ENCODE data around the gene KREMEN2. TPM values are rescaled to one million over a fixed set of nuclear protein-coding genes. Genes with fewer than 3 reads are reported as not detected.

Gene KREMEN2
- total RNA-seq, 1 donor from 2014 or later, result not detected

- Histone ChIP-seq H3K4me1 (no peaks in the 10 kb centered on the region), H3K9me3 (replicated peaks) (no peaks in the 10 kb centered on the region), H3K4me3 (no peak overlapping the region), H3K27me3 (ENCODE audit: low read depth) (peaks cover 70% of the 10 kb centered on the region), H3K27ac (replicated peaks) (no peak overlapping the region), H3K36me3 (no peaks in the 10 kb centered on the region)
- no peak for TF ChIP-seq CTCF (IDR thresholded peaks at IDR 0.05; ENCODE audit: borderline replicate concordance)
- intact Hi-C loops (cut with micrococcal nuclease), result no loop called here
- DNase-seq, result no peak
Observed at GRCh38 chr16:2955779-2956578, 8.1 kb upstream of the KREMEN2 start.

- no peak for TF ChIP-seq CTCF (IDR thresholded peaks at IDR 0.05; ENCODE audit: borderline replicate concordance)
- DNase-seq, result no peak
- Histone ChIP-seq H3K27me3 (ENCODE audit: low read depth) (peaks cover 76% of the 10 kb centered on the region), H3K27ac (replicated peaks) (no peak overlapping the region), H3K4me3 (no peak overlapping the region), H3K36me3 (no peaks in the 10 kb centered on the region), H3K9me3 (replicated peaks) (no peaks in the 10 kb centered on the region), H3K4me1 (no peaks in the 10 kb centered on the region)
- intact Hi-C loops (cut with micrococcal nuclease), result no loop called here
Observed at GRCh38 chr16:2956579-2956956, 7.5 kb upstream of the KREMEN2 start.

GRCh38 chr16:2959206-2959605 is 4.9 kb upstream of the KREMEN2 start:
- no peak for TF ChIP-seq CTCF (IDR thresholded peaks at IDR 0.05; ENCODE audit: borderline replicate concordance)
- Histone ChIP-seq H3K9me3 (replicated peaks) (no peaks in the 10 kb centered on the region), H3K4me3 (no peak overlapping the region), H3K36me3 (no peaks in the 10 kb centered on the region), H3K27me3 (ENCODE audit: low read depth) (peaks cover 100% of the 10 kb centered on the region), H3K4me1 (peaks cover 16% of the 10 kb centered on the region), H3K27ac (replicated peaks) (no peak overlapping the region)
- intact Hi-C loops (cut with micrococcal nuclease), result no loop called here
- DNase-seq, result no peak

GRCh38 chr16:2960183-2961010 is 3.7 kb upstream of the KREMEN2 start:
- no peak for TF ChIP-seq CTCF (IDR thresholded peaks at IDR 0.05; ENCODE audit: borderline replicate concordance)
- Histone ChIP-seq H3K27ac (replicated peaks) (no peak overlapping the region), H3K4me1 (peaks cover 28% of the 10 kb centered on the region), H3K9me3 (replicated peaks) (no peaks in the 10 kb centered on the region), H3K4me3 (no peak overlapping the region), H3K27me3 (ENCODE audit: low read depth) (peaks cover 100% of the 10 kb centered on the region), H3K36me3 (no peaks in the 10 kb centered on the region)
- intact Hi-C loops (cut with micrococcal nuclease), result no loop called here
- DNase-seq, result no peak

- H3K4me3 ChIP-seq, result no peak overlapping the region
- no peak overlapping the region for H3K27ac ChIP-seq (replicated peaks)
- TF ChIP-seq CTCF (IDR thresholded peaks at IDR 0.05; ENCODE audit: borderline replicate concordance), result no peak
- peaks cover 43% of the 10 kb centered on the region for H3K4me1 ChIP-seq
- H3K27me3 ChIP-seq (ENCODE audit: low read depth), result peaks cover 100% of the 10 kb centered on the region
- no peak for DNase-seq
- intact Hi-C loops (cut with micrococcal nuclease), result no loop called here
- no peaks in the 10 kb centered on the region for H3K36me3 ChIP-seq
- no peaks in the 10 kb centered on the region for H3K9me3 ChIP-seq (replicated peaks)
Observed at GRCh38 chr16:2962334-2963073, 1.6 kb upstream of the KREMEN2 start.

Measured in left ventricle myocardium inferior (tissue), 1 donor.